Measurements from ENCODE around the gene DEDD2.
A peak's percentile ranks its signal among the peaks of the same experiment; 100 is the strongest.

The DEDD2 gene

DNA sequence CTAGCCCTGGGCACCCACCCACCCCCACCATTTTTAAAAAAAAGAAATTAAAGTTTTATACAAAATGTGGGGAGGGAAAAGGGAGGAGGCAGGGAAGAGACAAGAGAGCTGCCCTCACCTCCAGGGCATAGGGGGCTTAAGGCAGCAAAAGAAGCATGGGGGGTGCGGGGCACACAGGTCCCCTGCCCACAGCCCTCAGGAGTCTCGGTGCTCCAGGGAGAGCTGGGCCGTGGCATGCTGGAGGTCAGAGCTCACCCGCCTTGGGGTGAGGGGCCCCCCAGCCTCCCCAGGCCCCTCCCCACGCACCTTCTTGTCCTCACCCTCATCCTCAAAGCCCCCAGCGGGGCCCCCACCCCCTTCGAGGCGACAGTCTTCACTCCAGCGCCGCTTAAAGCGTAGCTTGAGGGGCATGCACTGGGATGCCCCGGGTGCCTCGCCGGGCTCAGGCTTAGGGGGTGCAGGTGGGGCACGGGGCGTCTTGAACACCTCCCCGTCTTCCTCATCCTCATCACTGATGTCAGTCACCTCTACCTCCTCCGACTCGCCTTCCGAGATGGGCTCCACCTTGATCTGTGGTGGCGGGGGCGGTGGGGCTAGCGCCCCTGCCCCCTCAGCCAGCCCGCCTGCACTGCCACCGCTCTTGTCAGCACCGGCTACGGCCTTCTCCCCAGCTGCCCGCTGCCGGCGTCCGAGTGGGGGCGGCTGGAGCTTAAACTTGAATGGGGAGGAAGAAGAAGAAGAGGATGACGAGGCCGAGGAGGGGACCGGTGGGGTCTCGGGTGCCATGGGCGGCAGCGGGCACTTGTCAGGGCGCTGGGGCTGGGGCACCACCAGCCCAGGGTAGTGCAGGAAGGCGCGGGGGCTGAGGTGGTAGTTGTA, 31.0 kb upstream of the DEDD2 start:
- no peak for DNase-seq (ENCODE audit: low spot score)

- no peak for DNase-seq (ENCODE audit: low spot score)
Measured at GRCh38 chr19:42247640-42248199, 30.2 kb upstream of the DEDD2 start.

- no peak for DNase-seq (ENCODE audit: low spot score)
Measured at GRCh38 chr19:42246922-42247639, 29.6 kb upstream of the DEDD2 start.

DNA sequence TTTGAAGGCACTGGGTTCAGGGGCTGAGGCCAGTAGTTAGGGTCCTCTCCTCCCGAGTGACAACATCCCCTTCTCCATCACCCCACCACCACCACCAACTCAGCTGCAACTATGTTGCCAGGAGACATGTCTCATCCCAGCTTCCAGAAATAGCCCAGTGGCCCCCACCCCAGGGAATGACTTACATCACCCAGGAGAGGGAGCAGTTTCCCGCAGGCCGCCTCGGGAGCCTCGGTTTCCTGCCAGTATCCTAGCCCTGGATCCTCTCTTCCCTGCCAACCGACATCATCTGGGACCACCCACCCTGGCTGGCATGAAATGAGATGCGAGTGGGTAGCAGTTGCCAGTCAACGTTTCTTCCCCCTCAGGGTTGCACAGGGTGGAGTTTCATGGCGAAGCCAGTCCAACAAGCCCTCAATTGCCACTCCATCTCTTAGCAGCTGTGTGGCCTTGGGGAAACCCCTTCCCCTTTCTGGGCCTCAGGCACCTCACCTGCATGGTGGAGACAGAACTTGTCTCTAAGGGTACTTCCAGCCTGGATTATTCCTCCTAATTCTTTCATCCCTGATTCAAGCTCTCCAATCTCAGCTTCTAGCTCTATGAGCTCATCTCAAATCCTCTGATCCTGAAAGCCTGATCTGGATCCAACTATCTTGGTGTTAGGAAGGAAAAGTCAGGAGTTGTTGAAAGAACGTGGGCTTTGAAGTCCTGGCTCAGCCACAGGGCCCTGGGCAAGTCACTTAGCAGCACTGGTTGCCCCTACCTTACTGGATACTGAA, 28.9 kb upstream of the DEDD2 start:
- no peak for DNase-seq (ENCODE audit: low spot score)

DNA sequence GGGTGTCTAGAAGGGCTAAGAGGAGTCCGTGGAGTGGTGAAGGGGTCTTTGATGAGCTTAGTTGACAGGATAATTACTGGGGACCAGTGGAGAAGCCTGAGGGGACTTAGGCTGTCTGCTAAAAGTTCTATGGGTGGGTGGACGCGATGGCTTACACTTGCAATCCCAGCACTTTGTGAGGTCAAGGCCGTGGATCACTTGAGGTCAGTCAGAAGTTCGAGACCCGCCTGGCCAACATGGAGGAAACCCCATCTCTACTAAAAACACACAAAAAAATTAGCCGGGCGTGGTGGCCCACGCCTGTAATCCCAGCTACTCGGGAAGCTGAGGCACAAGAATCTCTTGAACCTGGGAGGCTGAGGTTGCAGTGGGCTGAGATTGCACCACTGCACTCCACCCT, 27.8 kb upstream of the DEDD2 start:
- DNase-seq (ENCODE audit: low spot score), result no peak

GRCh38 chr19:42244347-42245220, 27.1 kb upstream of the DEDD2 start:
- peak; percentile 92 for DNase-seq (ENCODE audit: low spot score)

- peak; percentile 97 for DNase-seq (ENCODE audit: low spot score)
Measured at GRCh38 chr19:42242512-42243409, 25.3 kb upstream of the DEDD2 start, which contains the start of gene GSK3A. Gene GSK3A, minus strand, starts transcription at chr19:42242602. Its CDS starts 137 bp downstream, at chr19:42242465.

- no peak for DNase-seq (ENCODE audit: low spot score)
Measured at GRCh38 chr19:42242069-42242511, 24.6 kb upstream of the DEDD2 start.

GRCh38 chr19:42241279-42241678, 23.8 kb upstream of the DEDD2 start:
- no peak for DNase-seq (ENCODE audit: low spot score)

GRCh38 chr19:42239544-42240220, 22.2 kb upstream of the DEDD2 start:
- DNase-seq (ENCODE audit: low spot score), result no peak

GRCh38 chr19:42235181-42235580, 17.7 kb upstream of the DEDD2 start:
- DNase-seq (ENCODE audit: low spot score), result no peak

DNA sequence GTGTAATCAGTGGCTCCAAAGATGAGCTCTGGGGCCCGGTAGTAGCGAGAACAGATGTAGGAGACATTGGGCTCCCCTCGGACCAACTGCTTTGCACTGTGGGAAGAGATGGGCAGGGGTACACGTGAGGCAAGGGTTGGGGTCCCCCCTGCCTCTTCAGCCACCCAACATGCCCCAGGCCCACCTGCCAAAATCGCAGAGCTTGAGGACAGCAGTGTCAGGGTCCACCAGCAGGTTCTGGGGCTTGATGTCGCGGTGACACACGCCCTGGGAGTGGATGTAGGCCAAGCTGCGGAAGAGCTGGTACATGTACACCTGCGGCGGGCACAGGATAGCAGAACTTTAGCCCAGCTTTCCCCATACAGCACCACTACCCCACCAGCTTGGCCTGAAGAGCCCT, 16.9 kb upstream of the DEDD2 start:
- no peak for DNase-seq (ENCODE audit: low spot score)

- no peak for DNase-seq (ENCODE audit: low spot score)
Measured at GRCh38 chr19:42233678-42234292, 16.3 kb upstream of the DEDD2 start.

- DNase-seq (ENCODE audit: low spot score), result no peak
Measured at GRCh38 chr19:42233106-42233505, 15.6 kb upstream of the DEDD2 start.

DNA sequence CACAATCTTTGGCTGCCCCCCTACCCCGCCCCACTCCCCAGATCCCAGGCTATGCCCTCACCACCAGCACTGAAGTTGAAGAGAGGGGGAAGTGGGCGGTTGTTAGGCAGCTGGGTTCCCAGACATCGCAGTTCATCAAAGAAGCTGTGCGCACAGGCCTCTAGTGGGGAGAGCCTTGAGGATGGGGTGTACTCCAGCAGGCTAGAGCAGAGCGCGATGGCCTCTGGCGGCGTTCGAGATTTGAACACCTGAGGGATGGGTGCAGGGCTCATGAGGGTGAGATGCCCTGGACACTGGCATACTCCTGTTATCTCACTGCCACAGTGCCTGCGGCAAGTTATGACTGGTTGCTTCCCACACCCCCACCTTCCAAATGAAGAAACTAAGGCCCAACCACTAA, 15.0 kb upstream of the DEDD2 start:
- DNase-seq (ENCODE audit: low spot score), result no peak

DNA sequence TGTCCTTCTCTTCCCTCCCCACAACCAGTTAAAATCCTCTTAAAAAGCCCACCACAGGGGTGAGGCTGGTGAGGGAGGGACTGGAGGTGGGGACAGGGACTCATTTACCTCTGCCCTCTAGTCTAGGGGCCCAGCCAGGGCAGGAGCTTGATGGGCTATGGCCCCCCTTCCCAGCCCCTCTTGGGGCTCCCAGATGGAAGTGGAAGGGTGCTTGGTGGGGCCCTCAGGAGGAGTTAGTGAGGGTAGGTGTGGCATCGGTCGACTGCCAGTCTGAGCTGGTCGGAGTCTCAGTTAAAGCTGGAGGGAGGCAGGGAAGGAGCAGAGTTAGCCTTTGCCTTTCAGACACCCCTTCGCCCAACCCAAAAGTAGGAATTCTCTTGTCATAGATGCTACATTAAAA, 13.1 kb upstream of the DEDD2 start:
- no peak for DNase-seq (ENCODE audit: low spot score)

DNA sequence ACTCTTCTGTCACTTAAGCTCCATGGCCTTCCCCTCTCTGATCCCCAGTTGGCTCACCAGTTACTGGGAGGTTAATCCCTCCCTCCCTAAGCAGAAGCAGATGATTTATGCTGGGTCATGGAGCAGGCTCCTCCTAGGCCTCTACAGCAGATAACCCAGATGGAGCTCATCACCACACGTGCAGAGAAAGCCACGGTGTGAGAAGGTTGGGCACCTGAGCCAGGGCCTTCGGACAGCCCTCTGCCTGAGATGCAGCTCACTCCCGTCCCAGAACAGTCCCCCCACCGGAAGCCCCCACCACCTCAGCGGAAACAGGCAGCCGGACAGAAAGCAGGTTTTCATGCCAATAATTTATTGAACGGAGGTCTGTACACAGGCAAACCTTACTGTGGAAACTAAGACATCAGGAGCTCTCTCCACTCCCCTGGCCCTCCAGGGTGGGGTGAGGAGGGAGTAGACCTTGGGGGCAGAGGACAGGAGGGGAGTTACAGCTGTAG, 12.4 kb upstream of the DEDD2 start:
- DNase-seq (ENCODE audit: low spot score), result no peak

GRCh38 chr19:42229301-42229854, 11.9 kb upstream of the DEDD2 start:
- DNase-seq (ENCODE audit: low spot score), result no peak

Data from CD4-positive, alpha-beta T cell treated with Interleukin-2 at 100 ng/mL for 4 hours (primary cell).